ENCODE measurements around the gene ECM1.

ECM1 gene

DNA sequence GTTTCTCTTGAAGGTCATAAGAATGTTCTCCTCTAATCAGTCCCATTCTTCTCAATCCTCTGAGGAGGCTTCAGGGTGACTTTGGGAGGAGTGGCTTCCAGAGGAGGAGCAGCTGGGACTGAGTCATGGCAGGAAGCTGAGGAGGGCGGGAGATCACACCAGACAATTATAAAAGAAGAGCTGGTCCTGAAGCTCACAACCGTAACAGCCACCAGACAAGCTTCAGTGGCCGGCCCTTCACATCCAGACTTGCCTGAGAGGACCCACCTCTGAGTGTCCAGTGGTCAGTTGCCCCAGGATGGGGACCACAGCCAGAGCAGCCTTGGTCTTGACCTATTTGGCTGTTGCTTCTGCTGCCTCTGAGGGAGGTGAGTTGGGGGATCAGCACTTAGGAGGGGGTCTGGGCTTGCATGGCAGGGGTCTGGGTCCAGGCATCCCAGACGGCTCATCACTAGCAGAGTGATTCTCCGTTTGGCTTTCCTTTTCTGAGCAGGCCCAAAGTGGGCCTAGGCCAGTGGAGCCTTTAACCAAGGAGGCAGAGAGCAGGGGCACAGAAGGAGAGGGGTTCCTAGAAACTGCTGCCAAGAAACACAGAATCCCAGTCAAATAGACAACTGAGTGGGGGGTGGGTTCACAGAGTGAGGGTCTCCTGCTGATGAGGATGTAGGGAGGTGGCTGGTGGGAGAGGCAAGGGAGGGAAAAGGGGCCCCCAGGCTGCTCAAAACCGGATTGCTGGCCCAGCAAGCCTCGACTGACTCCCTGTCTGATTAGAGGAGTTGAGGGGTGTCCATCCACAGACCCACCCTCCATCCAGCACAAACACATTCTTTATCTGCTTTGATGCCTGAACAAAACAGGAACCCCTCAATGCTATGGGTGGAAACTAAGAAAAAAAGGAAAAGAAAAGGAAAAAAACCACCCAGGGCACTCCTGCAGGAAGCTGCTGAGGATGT is at the start of gene ECM1:
TSS of gene ECM1 (plus strand) at position 198 of the 953 bp plus-strand sequence. CDS start at position 299, 101 bp downstream.
- no peak for DNase-seq

DNA sequence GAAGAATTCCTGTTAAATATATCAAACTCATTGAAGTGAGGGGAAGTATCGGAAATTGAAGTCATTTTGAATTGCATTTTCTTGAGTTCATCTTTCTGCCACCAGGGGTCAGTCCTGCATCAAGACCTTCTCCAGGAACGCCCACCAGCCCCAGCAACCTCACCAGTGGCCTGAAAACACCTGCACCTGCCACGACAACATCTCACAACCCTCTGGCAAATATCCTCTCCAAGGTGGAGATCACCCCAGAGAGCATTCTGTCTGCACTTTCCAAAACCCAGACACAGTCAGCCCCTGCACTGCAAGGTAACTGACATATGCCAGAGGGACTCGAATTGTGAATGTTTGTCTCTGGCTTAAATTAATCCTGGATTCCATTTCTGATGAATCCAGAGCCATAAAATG is 43.5 kb upstream of the ECM1 start:
- peak; percentile 69 for DNase-seq

GRCh38 chr1:150466964-150467363 is 40.9 kb upstream of the ECM1 start:
- no peak for DNase-seq

DNA sequence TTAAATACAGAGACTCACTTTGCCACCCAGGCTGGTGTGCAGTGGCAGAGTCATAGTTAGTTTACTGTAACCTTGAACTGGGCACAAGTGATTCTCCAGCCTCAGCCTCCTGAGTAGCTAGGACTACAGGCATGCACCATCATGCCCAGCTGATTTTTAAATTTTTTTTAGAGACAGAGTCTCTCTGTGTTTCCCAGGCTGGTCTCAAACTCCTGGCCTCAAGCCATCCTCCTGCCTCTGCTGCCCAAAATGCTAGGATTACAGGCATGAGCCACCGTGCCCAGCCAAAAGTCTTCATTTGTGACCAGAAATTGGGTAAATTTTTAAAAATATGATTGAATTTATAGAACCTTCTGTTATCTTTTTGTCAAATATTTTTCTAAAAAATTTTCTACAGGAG is 38.6 kb upstream of the ECM1 start:
- DNase-seq, result no peak

DNA sequence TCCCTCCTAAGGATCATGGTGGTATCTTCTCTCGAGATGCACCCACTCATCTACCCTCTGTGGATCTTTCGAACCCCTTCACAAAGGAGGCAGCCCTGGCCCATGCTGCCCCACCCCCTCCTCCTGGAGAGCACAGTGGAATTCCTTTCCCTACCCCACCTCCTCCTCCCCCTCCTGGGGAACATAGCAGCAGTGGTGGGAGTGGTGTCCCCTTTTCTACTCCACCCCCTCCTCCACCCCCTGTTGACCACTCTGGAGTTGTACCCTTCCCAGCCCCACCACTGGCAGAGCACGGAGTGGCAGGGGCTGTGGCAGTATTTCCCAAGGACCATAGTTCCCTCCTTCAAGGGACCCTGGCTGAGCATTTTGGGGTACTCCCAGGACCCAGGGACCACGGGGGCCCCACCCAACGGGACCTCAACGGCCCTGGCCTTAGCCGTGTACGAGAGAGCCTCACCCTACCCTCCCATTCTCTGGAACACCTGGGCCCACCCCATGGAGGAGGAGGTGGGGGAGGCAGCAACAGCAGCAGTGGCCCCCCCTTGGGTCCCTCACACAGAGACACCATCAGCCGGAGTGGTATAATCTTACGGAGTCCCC is 35.2 kb upstream of the ECM1 start:
- DNase-seq, result no peak

GRCh38 chr1:150473659-150474058 is 34.2 kb upstream of the ECM1 start:
- no peak for DNase-seq

- no peak for DNase-seq
Observed at GRCh38 chr1:150474869-150475268, 33.0 kb upstream of the ECM1 start.

GRCh38 chr1:150476754-150477153 is 31.2 kb upstream of the ECM1 start:
- DNase-seq, result no peak

GRCh38 chr1:150477320-150477719 is 30.6 kb upstream of the ECM1 start:
- no peak for DNase-seq

DNA sequence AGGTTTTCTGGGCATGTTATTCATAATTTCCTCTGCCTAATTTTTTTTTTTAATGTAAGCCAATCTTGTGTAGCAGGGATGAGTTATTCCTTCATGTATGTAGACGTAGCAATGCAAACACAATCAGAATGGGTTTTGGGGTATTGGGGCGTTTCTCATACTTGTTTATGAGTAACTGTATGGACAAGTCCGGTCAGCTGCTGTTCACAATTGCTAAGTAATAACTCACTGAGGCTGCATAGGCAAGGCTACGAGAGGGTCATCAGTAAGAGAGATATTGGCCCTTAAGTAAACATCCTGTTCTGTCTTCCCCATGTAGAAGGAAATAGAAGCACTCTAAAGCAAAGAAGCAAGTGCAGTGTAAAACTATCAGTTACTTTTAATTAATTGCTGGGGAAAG is 30.2 kb upstream of the ECM1 start:
- DNase-seq, result no peak

GRCh38 chr1:150479370-150479769 is 28.5 kb upstream of the ECM1 start:
- DNase-seq, result no peak

DNA sequence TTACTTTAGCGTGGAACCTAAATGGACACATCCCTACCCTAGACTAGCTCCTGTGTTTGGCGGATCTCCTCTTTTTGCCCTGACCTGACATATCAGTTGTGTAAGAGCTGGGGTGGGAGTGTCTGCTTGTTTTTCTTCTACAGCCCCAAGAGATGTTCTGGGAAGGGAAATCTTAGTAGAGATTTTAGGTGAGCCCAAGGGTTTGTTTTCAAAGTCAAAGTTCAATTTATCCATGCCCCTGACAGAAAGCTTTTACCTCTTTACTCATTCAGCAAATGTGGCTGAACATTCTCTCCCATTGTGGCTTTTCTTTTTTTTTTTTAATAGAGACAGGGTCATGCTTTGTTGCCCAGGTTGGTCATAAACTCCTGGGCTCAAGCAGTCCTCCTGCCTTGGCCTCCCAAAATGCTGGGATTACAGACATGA is 28.0 kb upstream of the ECM1 start:
- no peak for DNase-seq

GRCh38 chr1:150484431-150484830 is 23.5 kb upstream of the ECM1 start:
- DNase-seq, result no peak

DNA sequence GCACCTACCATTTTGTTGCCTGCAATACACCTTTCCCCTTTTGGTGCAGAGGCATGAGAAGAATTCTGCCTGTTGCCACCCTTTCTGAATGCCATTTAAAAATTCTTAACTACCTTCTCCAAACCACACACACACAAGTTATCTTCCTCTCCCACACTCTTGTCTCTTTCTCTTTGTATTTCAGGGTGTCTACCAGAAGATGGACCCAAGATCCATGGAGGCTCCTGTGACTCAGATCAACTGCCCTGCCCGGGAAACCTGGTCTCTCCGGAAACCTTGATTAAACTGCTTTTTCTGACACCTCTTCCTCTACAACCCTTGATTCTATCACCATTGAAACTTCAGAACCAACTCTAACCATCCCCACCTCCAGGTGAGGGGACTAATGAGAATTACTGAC is 23.0 kb upstream of the ECM1 start:
- no peak for DNase-seq

- peak; percentile 92 to 94 for DNase-seq
Observed at GRCh38 chr1:150486966-150487762, 20.7 kb upstream of the ECM1 start, which contains the start of gene TARS2. TSS of gene TARS2 (plus strand) at chr1:150487419. CDS start at chr1:150487451, 32 bp downstream.

- DNase-seq, result no peak
Observed at GRCh38 chr1:150487763-150488115, 20.2 kb upstream of the ECM1 start.

- no peak for DNase-seq
Observed at GRCh38 chr1:150493175-150493574, 14.7 kb upstream of the ECM1 start.

DNA sequence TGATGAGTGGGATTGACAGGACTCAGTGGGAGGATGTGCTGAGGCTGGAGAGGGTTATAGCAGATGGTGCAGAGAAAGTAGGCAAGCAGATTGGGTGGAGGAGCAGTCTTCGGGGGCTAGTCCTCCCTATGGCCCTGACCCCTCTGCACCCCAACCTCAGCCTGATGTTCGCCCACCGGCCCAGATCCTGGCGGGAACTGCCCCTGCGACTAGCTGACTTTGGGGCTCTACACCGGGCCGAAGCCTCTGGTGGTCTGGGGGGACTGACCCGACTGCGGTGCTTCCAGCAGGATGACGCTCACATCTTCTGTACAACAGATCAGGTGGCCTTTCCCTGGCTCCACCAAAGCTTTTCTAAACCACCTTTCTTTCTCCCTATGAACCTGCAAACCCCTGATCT is 9.6 kb upstream of the ECM1 start:
- DNase-seq, result no peak

DNA sequence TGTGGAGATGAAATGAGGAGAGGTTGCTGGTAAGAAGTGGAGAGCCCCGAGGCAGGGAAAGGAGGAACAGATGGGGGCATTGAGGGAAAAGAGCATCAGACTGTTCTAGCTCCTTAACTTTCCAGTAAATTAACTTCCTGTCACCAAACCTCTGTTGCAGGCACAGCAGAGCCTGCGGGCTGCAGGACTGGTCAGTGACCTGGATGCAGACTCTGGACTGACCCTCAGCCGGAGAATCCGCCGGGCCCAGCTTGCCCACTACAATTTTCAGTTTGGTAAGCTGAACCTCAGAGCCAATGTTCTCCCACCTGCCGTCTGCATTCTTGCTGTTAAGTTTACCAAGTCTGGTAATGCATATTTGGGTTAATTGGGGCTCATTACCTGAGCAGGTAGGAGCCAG is 2.5 kb upstream of the ECM1 start:
- DNase-seq, result no peak

DNA sequence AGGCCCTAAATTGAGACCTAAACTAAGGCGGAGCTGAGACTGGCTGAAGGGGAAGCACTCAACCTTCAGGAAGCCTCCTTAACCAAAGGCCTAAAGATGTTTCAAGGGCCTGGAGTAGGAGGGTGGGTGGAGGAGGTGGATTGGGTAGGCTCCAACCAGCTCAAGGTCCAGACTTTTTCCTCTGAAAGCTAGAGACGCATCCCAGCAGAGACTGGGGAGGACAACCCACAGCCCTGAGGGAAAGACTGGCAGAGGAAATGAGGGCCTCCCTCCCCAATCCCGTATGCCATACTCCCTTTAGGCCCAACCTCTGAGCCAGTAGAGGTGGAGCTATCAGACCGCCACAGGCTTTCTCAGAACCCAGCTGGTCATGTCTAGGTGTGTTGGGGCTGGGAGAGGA is 1.1 kb downstream of the ECM1 start:
- DNase-seq, result no peak

GRCh38 chr1:150511551-150511950 is 3.6 kb downstream of the ECM1 start:
- no peak for DNase-seq

DNA sequence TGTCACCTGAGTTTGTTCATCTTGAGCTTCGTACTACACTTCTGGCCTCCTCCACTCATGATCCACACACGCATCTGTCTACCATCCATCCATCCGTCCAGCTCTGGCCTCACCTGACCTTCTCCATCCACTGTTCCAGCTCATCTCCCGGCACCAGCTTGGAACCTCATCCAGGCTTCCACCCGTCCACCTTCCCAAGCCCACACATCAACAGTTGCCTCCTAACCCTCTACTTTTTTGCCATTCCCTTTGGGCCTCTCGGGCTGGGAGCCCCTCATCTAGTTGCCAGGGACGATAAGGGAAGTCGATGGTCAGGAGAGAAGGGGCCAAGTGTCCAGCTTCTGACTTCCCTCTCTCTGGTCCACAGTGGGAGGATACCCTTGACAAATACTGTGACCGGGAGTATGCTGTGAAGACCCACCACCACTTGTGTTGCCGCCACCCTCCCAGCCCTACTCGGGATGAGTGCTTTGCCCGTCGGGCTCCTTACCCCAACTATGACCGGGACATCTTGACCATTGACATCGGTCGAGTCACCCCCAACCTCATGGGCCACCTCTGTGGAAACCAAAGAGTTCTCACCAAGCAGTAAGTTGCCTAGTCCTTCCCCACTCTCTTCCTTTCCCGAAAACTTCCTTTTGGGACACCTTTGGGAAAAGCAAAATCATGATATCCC is 4.2 kb downstream of the ECM1 start:
- no peak for DNase-seq

- DNase-seq, result no peak
Observed at GRCh38 chr1:150512846-150513245, 4.9 kb downstream of the ECM1 start.

All from activated CD4-positive, alpha-beta T cell treated with anti-CD3 and anti-CD28 coated beads, Interleukin-2, amount 50 U/mL, for 4 hours (primary cell).